ENCODE measurements around the gene PLXNA2. TPM values are rescaled to one million over a fixed set of nuclear protein-coding genes. Genes with fewer than 3 reads are reported as not detected.
A peak's percentile ranks its signal among the peaks of the same experiment; 100 is the strongest.

Gene PLXNA2
- total RNA-seq, 1 donor from 2014 or later, result 38.3 TPM

GRCh38 chr1:208242146-208242545, 2.0 kb downstream of the PLXNA2 start:
- no peak for TF ChIP-seq POLR2AphosphoS5 (IDR thresholded peaks at IDR 0.05; ENCODE audit: insufficient read depth in 1 of 2, low read depth in 1 of 2)
- no peak for TF ChIP-seq CTCF (IDR thresholded peaks at IDR 0.05)
- no peak for TF ChIP-seq POLR2A (IDR thresholded peaks at IDR 0.05)
- DNase-seq (ENCODE audit: extremely low spot score in 2 of 2), result no peak
- H3K4me3 ChIP-seq, result peak overlapping the region; percentile 74 to 81
- no peaks in the 10 kb centered on the region for H3K27me3 ChIP-seq
- H3K4me1 ChIP-seq, result peaks cover 57% of the 10 kb centered on the region
- no peak overlapping the region for H3K27ac ChIP-seq
- no peaks in the 10 kb centered on the region for H3K36me3 ChIP-seq
- intact Hi-C loops (cut with DNase I), result loop anchor here (5.0 kb wide), 2 partner anchors 155 to 220 kb away; no protein-coding TSS in a partner anchor
- H3K9me3 ChIP-seq, result no peaks in the 10 kb centered on the region

GRCh38 chr1:208241512-208241911, 2.7 kb downstream of the PLXNA2 start:
- intact Hi-C loops (cut with DNase I), result loop anchor here (5.0 kb wide), 2 partner anchors 154 to 219 kb away; no protein-coding TSS in a partner anchor
- no peaks in the 10 kb centered on the region for H3K9me3 ChIP-seq
- H3K27ac ChIP-seq, result no peak overlapping the region
- no peaks in the 10 kb centered on the region for H3K27me3 ChIP-seq
- peak overlapping the region in 1 of 2 donors; percentile 74 for H3K4me3 ChIP-seq
- H3K36me3 ChIP-seq, result no peaks in the 10 kb centered on the region
- H3K4me1 ChIP-seq, result peaks cover 62% of the 10 kb centered on the region
- DNase-seq (ENCODE audit: extremely low spot score in 2 of 2), result no peak
- TF ChIP-seq POLR2A (IDR thresholded peaks at IDR 0.05) (no peak), POLR2AphosphoS5 (IDR thresholded peaks at IDR 0.05; ENCODE audit: insufficient read depth in 1 of 2, low read depth in 1 of 2) (no peak), CTCF (IDR thresholded peaks at IDR 0.05) (no peak)

GRCh38 chr1:208240662-208241355, 3.4 kb downstream of the PLXNA2 start:
- TF ChIP-seq CTCF (IDR thresholded peaks at IDR 0.05) (no peak), POLR2AphosphoS5 (IDR thresholded peaks at IDR 0.05; ENCODE audit: insufficient read depth in 1 of 2, low read depth in 1 of 2) (no peak), POLR2A (IDR thresholded peaks at IDR 0.05) (no peak)
- Histone ChIP-seq H3K27me3 (no peaks in the 10 kb centered on the region), H3K9me3 (no peaks in the 10 kb centered on the region), H3K4me1 (peaks cover 69% of the 10 kb centered on the region), H3K4me3 (no peak overlapping the region), H3K27ac (no peak overlapping the region), H3K36me3 (no peaks in the 10 kb centered on the region)
- no peak for DNase-seq (ENCODE audit: extremely low spot score in 2 of 2)
- intact Hi-C loops (cut with DNase I), result loop anchor here (5.0 kb wide), 2 partner anchors 154 to 219 kb away; no protein-coding TSS in a partner anchor

- no peaks in the 10 kb centered on the region for H3K27me3 ChIP-seq
- no peaks in the 10 kb centered on the region for H3K9me3 ChIP-seq
- intact Hi-C loops (cut with DNase I), result loop anchor here (5.0 to 10.0 kb wide), 4 partner anchors 97 to 355 kb away; no protein-coding TSS in a partner anchor
- no peak for DNase-seq (ENCODE audit: extremely low spot score in 2 of 2)
- H3K27ac ChIP-seq, result no peak overlapping the region
- H3K4me1 ChIP-seq, result peaks cover 77% of the 10 kb centered on the region
- TF ChIP-seq CTCF (IDR thresholded peaks at IDR 0.05) (no peak), POLR2A (IDR thresholded peaks at IDR 0.05) (no peak), POLR2AphosphoS5 (IDR thresholded peaks at IDR 0.05; ENCODE audit: insufficient read depth in 1 of 2, low read depth in 1 of 2) (no peak)
- H3K36me3 ChIP-seq, result no peaks in the 10 kb centered on the region
- H3K4me3 ChIP-seq, result no peak overlapping the region
Measured at GRCh38 chr1:208239473-208240381, 4.5 kb downstream of the PLXNA2 start.

Data from vagina (tissue), 2 donors.